ENCODE results near the gene HOXB7. TPM values are rescaled to one million over a fixed set of nuclear protein-coding genes. Genes with fewer than 3 reads are reported as not detected.
A peak's percentile ranks its signal among the peaks of the same experiment; 100 is the strongest.

The HOXB7 gene
- total RNA-seq, 2 donors from 2014 or later, result 0.52 TPM; not detected in 1

DNA sequence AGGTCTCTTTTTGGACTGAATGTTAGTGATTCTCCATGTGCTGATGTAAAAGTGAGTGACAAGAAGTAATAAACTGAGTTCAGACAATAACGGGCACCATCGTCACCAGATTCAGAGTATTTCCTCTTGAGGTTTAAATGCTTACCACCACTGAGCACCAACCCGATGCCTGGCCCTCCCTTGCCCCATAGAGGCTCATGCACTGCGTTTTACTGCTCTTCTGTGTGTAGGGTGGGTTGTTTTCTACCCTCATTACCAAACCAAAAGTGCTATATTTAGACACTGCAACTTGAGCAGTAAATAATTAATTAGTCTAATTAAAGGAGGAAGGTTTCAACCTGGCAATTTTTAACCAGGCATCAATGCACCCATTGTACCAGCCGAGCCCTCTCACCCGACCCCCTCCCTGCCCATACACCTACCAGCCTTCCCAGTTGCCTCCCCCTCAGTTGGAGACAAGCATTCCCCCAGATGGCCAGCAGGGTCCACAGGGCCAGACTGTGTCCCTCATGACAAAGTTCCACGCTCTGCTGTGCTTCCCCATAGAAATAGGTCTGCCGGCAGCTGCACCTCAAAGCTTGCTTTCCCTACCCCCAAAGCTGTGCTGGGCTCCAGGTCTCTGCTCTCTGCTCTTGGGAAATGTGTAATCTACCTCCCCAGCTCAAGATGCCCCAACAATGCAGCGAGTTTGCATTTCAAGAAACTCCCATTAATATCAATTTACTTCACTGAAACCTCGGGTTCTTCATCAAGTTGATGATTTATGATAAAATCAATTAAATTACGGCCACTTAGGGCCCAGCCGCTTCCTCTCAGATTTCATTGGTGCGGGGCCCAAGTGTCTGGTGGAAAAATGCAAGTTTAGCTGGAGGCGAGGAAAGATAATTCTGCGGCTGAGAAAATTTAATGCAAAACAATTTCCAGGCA lies 48.7 kb downstream of the HOXB7 start:
- 37 to 44% methylated on average over 15 of the region's 15 CpGs for WGBS, 2 donors
- intact Hi-C loops (cut with DNase I), result no loop called here
- Histone ChIP-seq H3K27ac (no peak overlapping the region), H3K4me3 (no peak overlapping the region), H3K4me1 (peaks cover 17% of the 10 kb centered on the region), H3K27me3 (peaks cover 0 to 24% of the 10 kb centered on the region in 2 donors), H3K9me3 (no peaks in the 10 kb centered on the region), H3K36me3 (replicated peaks in 1 of 2; ENCODE audit: insufficient read depth in 1 of 2, low read depth in 2 of 2) (no peaks in the 10 kb centered on the region)
- ATAC-seq (no peak), DNase-seq (peak in 1 of 4 donors; percentile 38)
- TF ChIP-seq POLR2A (IDR thresholded peaks at IDR 0.05), result no peak
- TF ChIP-seq, protein P1, sequence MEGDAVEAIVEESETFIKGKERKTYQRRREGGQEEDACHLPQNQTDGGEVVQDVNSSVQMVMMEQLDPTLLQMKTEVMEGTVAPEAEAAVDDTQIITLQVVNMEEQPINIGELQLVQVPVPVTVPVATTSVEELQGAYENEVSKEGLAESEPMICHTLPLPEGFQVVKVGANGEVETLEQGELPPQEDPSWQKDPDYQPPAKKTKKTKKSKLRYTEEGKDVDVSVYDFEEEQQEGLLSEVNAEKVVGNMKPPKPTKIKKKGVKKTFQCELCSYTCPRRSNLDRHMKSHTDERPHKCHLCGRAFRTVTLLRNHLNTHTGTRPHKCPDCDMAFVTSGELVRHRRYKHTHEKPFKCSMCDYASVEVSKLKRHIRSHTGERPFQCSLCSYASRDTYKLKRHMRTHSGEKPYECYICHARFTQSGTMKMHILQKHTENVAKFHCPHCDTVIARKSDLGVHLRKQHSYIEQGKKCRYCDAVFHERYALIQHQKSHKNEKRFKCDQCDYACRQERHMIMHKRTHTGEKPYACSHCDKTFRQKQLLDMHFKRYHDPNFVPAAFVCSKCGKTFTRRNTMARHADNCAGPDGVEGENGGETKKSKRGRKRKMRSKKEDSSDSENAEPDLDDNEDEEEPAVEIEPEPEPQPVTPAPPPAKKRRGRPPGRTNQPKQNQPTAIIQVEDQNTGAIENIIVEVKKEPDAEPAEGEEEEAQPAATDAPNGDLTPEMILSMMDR (IDR thresholded peaks at IDR 0.05), result peak in 2 of 7 experiments; percentile 15 to 17

GRCh38 chr17:48559840-48560817 lies 50.7 kb downstream of the HOXB7 start:
- Histone ChIP-seq H3K27me3 (peaks cover 0 to 24% of the 10 kb centered on the region in 2 donors), H3K4me3 (no peak overlapping the region), H3K9me3 (no peaks in the 10 kb centered on the region), H3K4me1 (peaks cover 17% of the 10 kb centered on the region), H3K36me3 (replicated peaks in 1 of 2; ENCODE audit: insufficient read depth in 1 of 2, low read depth in 2 of 2) (no peaks in the 10 kb centered on the region), H3K27ac (peak overlapping the region in 1 of 4 donors; percentile 7)
- WGBS, 2 donors, result 55 to 57% methylated on average over 14 of the region's 14 CpGs
- DNase-seq (no peak), ATAC-seq (no peak)
- no peak for TF ChIP-seq POLR2A (IDR thresholded peaks at IDR 0.05)
- TF ChIP-seq, protein P1 (IDR thresholded peaks at IDR 0.05), result no peak
- intact Hi-C loops (cut with DNase I), result no loop called here

DNA sequence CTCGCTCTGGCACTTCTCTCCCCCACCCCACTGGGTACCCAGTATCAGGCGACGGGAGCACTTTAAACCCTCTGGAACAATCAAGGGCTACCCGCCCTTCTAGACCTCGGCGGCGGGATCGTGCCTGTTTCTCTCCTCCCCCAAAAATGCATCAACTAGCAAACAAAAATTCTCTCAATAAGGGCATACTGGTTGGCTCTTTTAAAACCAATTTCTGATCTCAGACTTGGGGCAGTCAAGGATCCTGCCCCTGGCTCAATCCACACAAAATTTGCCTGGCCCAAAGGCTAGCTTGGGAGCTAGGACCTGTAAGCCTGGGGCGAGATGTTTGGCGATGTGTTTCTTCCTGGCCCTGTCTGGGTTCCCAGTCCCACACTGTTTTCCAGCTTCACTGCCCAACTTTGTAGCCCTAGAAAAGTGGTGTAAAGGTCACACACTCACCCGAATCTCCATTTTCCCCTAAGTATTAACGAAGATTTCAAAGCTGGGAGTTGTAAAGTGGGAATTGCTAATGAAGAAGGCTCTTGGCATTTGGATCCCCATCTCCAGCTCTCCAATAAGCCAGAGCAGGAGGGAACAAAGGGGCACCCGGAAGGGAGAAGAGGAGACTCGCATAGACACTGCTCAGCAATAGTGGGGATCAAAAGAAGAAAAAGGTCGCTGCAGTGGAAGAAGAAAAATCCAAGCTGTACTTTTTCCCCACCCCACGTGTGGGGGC lies 51.5 kb downstream of the HOXB7 start:
- H3K27ac ChIP-seq, result peak overlapping the region in 1 of 4 donors; percentile 7
- intact Hi-C loops (cut with DNase I), result no loop called here
- no peaks in the 10 kb centered on the region for H3K9me3 ChIP-seq
- ATAC-seq, result no peak
- DNase-seq, result no peak
- peaks cover 21% of the 10 kb centered on the region for H3K4me1 ChIP-seq
- H3K4me3 ChIP-seq, result no peak overlapping the region
- WGBS, 2 donors, result 53 to 58% methylated on average over 16 of the region's 16 CpGs
- TF ChIP-seq, protein P1 (IDR thresholded peaks at IDR 0.05), result no peak
- no peak for TF ChIP-seq POLR2A (IDR thresholded peaks at IDR 0.05)
- no peaks in the 10 kb centered on the region for H3K36me3 ChIP-seq (replicated peaks in 1 of 2; ENCODE audit: insufficient read depth in 1 of 2, low read depth in 2 of 2)
- H3K27me3 ChIP-seq, result peaks cover 0 to 28% of the 10 kb centered on the region in 2 donors

GRCh38 chr17:48558831-48559121 lies 52.0 kb downstream of the HOXB7 start:
- 60 to 65% methylated on average over 2 of the region's 2 CpGs for WGBS, 2 donors
- DNase-seq (no peak), ATAC-seq (no peak)
- Histone ChIP-seq H3K4me1 (peaks cover 22% of the 10 kb centered on the region), H3K36me3 (replicated peaks in 1 of 2; ENCODE audit: insufficient read depth in 1 of 2, low read depth in 2 of 2) (no peaks in the 10 kb centered on the region), H3K4me3 (no peak overlapping the region), H3K27ac (peak overlapping the region in 1 of 4 donors; percentile 16), H3K27me3 (peaks cover 0 to 25% of the 10 kb centered on the region in 2 donors), H3K9me3 (no peaks in the 10 kb centered on the region)
- TF ChIP-seq, protein P1 (IDR thresholded peaks at IDR 0.05), result no peak
- no peak for TF ChIP-seq POLR2A (IDR thresholded peaks at IDR 0.05)
- intact Hi-C loops (cut with DNase I), result no loop called here
